ENCODE results near the gene SPHK2. TPM values are rescaled to one million over a fixed set of nuclear protein-coding genes. Genes with fewer than 3 reads are reported as not detected.
"Not testable (repeated sequence)": the region's sequence is repeated elsewhere in the genome, so short reads cannot be mapped to it uniquely, and the experiment has no call there.

The SPHK2 gene
- total RNA-seq, 1 experiment from 2014 or later: 19.9 TPM

- Histone ChIP-seq H3K27me3 (ENCODE audit: insufficient read depth, low read length) (no peaks in the 10 kb centered on the region), H3K4me2 (ENCODE audit: low read length) (peak overlapping the region; percentile 2), H3K4me3 (replicated peaks in 1 of 2; ENCODE audit: low read depth in 1 of 2, low read length in 2 of 2) (no peak overlapping the region), H3K36me3 (ENCODE audit: control insufficient read depth in 1 of 2, insufficient read depth in 2 of 2, low read length in 2 of 2) (no peaks in the 10 kb centered on the region), H2AFZ (ENCODE audit: low read depth, low read length, poor library complexity, severe bottlenecking) (no peak overlapping the region), H3K9ac (ENCODE audit: low read length) (no peak overlapping the region), H3K9me3 (ENCODE audit: control insufficient read depth in 1 of 2, insufficient read depth in 1 of 2, low read depth in 1 of 2, low read length in 2 of 2) (no peaks in the 10 kb centered on the region), H3K4me1 (ENCODE audit: control insufficient read depth in 1 of 2, insufficient read depth in 2 of 2, low read length in 2 of 2) (peaks cover 13 to 25% of the 10 kb centered on the region in 2 experiments), H3K79me2 (ENCODE audit: insufficient read depth, low read length) (no peaks in the 10 kb centered on the region), H3K27ac (ENCODE audit: low read depth, low read length) (no peak overlapping the region), H4K20me1 (ENCODE audit: insufficient read depth) (no peaks in the 10 kb centered on the region), H3K9me2 (ENCODE audit: insufficient read depth) (no peaks in the 10 kb centered on the region)
- intact Hi-C loops (cut with micrococcal nuclease): no loop called here
- DNase-seq (ENCODE audit: low read depth, low spot score) (no peak), ATAC-seq (peak; percentile 51)
- no TSS peak for BruUV-seq (replicated peaks)
- ChIA-PET RAD21 (ENCODE audit: low non-redundant PET in 1 of 2, low total read pairs in 2 of 2, uncharacterized antibody in 2 of 2, unreplicated experiment in 2 of 2) (no interaction called here), POLR2A (no interaction called here), CTCF (interaction anchor here (1.1 to 1.3 kb wide), 2 partner anchors 32 to 60 kb away, joined by 3 to 4 read pairs; partner anchors contain the start of gene CA11)
- TF ChIP-seq ZNF274 (IDR thresholded peaks at IDR 0.05; ENCODE audit: low read depth, low read length) (no peak), POLR2AphosphoS5 (IDR thresholded peaks at IDR 0.05; ENCODE audit: low read depth, low read length) (no peak), ATF3 (IDR thresholded peaks at IDR 0.05) (no peak), CTCF (IDR thresholded peaks at IDR 0.05 in 2 of 3, conservative IDR thresholded peaks at IDR 0.05 in 1 of 3; ENCODE audit: borderline replicate concordance in 1 of 3, insufficient read depth in 1 of 3, low read depth in 2 of 3, low read length in 2 of 3) (no peak), FOSL1 (IDR thresholded peaks at IDR 0.05; ENCODE audit: low read depth) (no peak), CEBPB (IDR thresholded peaks at IDR 0.05; ENCODE audit: low read depth) (no peak), ELF1 (IDR thresholded peaks at IDR 0.05; ENCODE audit: borderline replicate concordance, low read depth) (no peak), YY1 (IDR thresholded peaks at IDR 0.05; ENCODE audit: extremely low read depth, insufficient replicate concordance, low read depth, low read length) (no peak), SP1 (IDR thresholded peaks at IDR 0.05; ENCODE audit: low read depth) (no peak)
- TF ChIP-seq, protein P1, sequence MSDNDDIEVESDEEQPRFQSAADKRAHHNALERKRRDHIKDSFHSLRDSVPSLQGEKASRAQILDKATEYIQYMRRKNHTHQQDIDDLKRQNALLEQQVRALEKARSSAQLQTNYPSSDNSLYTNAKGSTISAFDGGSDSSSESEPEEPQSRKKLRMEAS (IDR thresholded peaks at IDR 0.05): no peak
- TF ChIP-seq, protein P2, sequence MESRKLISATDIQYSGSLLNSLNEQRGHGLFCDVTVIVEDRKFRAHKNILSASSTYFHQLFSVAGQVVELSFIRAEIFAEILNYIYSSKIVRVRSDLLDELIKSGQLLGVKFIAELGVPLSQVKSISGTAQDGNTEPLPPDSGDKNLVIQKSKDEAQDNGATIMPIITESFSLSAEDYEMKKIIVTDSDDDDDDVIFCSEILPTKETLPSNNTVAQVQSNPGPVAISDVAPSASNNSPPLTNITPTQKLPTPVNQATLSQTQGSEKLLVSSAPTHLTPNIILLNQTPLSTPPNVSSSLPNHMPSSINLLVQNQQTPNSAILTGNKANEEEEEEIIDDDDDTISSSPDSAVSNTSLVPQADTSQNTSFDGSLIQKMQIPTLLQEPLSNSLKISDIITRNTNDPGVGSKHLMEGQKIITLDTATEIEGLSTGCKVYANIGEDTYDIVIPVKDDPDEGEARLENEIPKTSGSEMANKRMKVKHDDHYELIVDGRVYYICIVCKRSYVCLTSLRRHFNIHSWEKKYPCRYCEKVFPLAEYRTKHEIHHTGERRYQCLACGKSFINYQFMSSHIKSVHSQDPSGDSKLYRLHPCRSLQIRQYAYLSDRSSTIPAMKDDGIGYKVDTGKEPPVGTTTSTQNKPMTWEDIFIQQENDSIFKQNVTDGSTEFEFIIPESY (IDR thresholded peaks at IDR 0.05; ENCODE audit: extremely low read depth, insufficient replicate concordance, low read length): no peak
These were observed 58.9 kb downstream of the SPHK2 start for GRCh38 chr19:48678201-48678600.

GRCh38 chr19:48680006-48680405, 60.7 kb downstream of the SPHK2 start:
- H3K4me2 ChIP-seq (ENCODE audit: low read length); H4K20me1 ChIP-seq (ENCODE audit: insufficient read depth); H3K4me3 ChIP-seq (replicated peaks in 1 of 2; ENCODE audit: low read depth in 1 of 2, low read length in 2 of 2); H3K79me2 ChIP-seq (ENCODE audit: insufficient read depth, low read length); BruUV-seq (replicated peaks); H3K36me3 ChIP-seq (ENCODE audit: control insufficient read depth in 1 of 2, insufficient read depth in 2 of 2, low read length in 2 of 2); H3K9me3 ChIP-seq (ENCODE audit: control insufficient read depth in 1 of 2, insufficient read depth in 1 of 2, low read depth in 1 of 2, low read length in 2 of 2); RAD21 ChIA-PET (ENCODE audit: low non-redundant PET in 1 of 2, low total read pairs in 2 of 2, uncharacterized antibody in 2 of 2, unreplicated experiment in 2 of 2); H2AFZ ChIP-seq (ENCODE audit: low read depth, low read length, poor library complexity, severe bottlenecking); DNase-seq (ENCODE audit: low read depth, low spot score); H3K27ac ChIP-seq (ENCODE audit: low read depth, low read length); POLR2A ChIA-PET; H3K9ac ChIP-seq (ENCODE audit: low read length); ATAC-seq; CTCF ChIA-PET; H3K9me2 ChIP-seq (ENCODE audit: insufficient read depth); H3K27me3 ChIP-seq (ENCODE audit: insufficient read depth, low read length); intact Hi-C loops (cut with micrococcal nuclease): not testable (repeated sequence)
- peaks cover 21 to 30% of the 10 kb centered on the region in 2 experiments for H3K4me1 ChIP-seq (ENCODE audit: control insufficient read depth in 1 of 2, insufficient read depth in 2 of 2, low read length in 2 of 2)
